Frontal cortex (tissue), 4 donors: ENCODE data around the gene PPP3CA. TPM values are rescaled to one million over a fixed set of nuclear protein-coding genes. Genes with fewer than 3 reads are reported as not detected.
A peak's percentile ranks its signal among the peaks of the same experiment; 100 is the strongest.

ENCODE experiments used
- DNase-seq, 2 donors: peaks; one replicate each; pipeline ENCODE4 v3.0.0; 2012; ENCODE audit warnings: low spot score in 2 of 2
- FAIRE-seq: peaks from 2 replicates; lab custom pipeline; 2012; peaks lifted over from hg19 to GRCh38; lab: Jason Lieb, UNC
- total RNA-seq: library from RNA; depleted of rRNA; stranded (reverse); fragments of >200 nt; gene quantifications from one replicate; pipeline ENCODE4 v1.2.3, GENCODE V29; 2014
- donor health status: control.
- donor health status: control.
- donor health status: control.

Gene PPP3CA
- total RNA-seq, 1 donor from 2014 or later = 196 TPM

- DNase-seq = no peak
- no peak for FAIRE-seq
These were observed 56.1 kb downstream of the PPP3CA start for GRCh38 chr4:101291198-101291597.

GRCh38 chr4:101290654-101291053, 56.7 kb downstream of the PPP3CA start:
- no peak for DNase-seq
- no peak for FAIRE-seq

- no peak for DNase-seq
- no peak for FAIRE-seq
These were observed 58.0 kb downstream of the PPP3CA start for GRCh38 chr4:101289306-101289705.

GRCh38 chr4:101288365-101289145, 58.8 kb downstream of the PPP3CA start:
- no peak for FAIRE-seq
- no peak for DNase-seq

GRCh38 chr4:101287324-101287723, 60.0 kb downstream of the PPP3CA start:
- FAIRE-seq (no peak), DNase-seq (no peak)

GRCh38 chr4:101286663-101287062, 60.7 kb downstream of the PPP3CA start:
- DNase-seq = no peak
- no peak for FAIRE-seq

- DNase-seq = no peak
- no peak for FAIRE-seq
These were observed 61.3 kb downstream of the PPP3CA start for GRCh38 chr4:101285985-101286384.

GRCh38 chr4:101284546-101284945, 62.8 kb downstream of the PPP3CA start:
- peak; percentile 45 for FAIRE-seq
- no peak for DNase-seq

- no peak for DNase-seq
- no peak for FAIRE-seq
These were observed 63.9 kb downstream of the PPP3CA start for GRCh38 chr4:101283434-101283833.

- DNase-seq (no peak), FAIRE-seq (no peak)
These were observed 65.1 kb downstream of the PPP3CA start for GRCh38 chr4:101282076-101282844.

GRCh38 chr4:101280866-101281600, 66.3 kb downstream of the PPP3CA start:
- FAIRE-seq = no peak
- DNase-seq = no peak

GRCh38 chr4:101279377-101279871, 67.9 kb downstream of the PPP3CA start:
- no peak for FAIRE-seq
- no peak for DNase-seq

- DNase-seq = no peak
- FAIRE-seq = no peak
These were observed 69.7 kb downstream of the PPP3CA start for GRCh38 chr4:101277671-101278070.

- FAIRE-seq = no peak
- no peak for DNase-seq
These were observed 70.7 kb downstream of the PPP3CA start for GRCh38 chr4:101276661-101277060.

GRCh38 chr4:101274888-101275752, 72.2 kb downstream of the PPP3CA start:
- DNase-seq (no peak), FAIRE-seq (peak; percentile 45)

GRCh38 chr4:101271516-101271915, 75.8 kb downstream of the PPP3CA start:
- DNase-seq (no peak), FAIRE-seq (no peak)

- DNase-seq (no peak), FAIRE-seq (no peak)
These were observed 77.6 kb downstream of the PPP3CA start for GRCh38 chr4:101269682-101270081.

GRCh38 chr4:101265816-101266172, 81.5 kb downstream of the PPP3CA start:
- FAIRE-seq (no peak), DNase-seq (no peak)

- FAIRE-seq (no peak), DNase-seq (no peak)
These were observed 82.1 kb downstream of the PPP3CA start for GRCh38 chr4:101264993-101265815.
